ENCODE measurements around the gene EPHB3. TPM values are rescaled to one million over a fixed set of nuclear protein-coding genes. Genes with fewer than 3 reads are reported as not detected.

Gene EPHB3
- polyA plus RNA-seq, 1 of the 3 experiments (the other 2 are of a cell fraction), result 4.2 TPM

DNA sequence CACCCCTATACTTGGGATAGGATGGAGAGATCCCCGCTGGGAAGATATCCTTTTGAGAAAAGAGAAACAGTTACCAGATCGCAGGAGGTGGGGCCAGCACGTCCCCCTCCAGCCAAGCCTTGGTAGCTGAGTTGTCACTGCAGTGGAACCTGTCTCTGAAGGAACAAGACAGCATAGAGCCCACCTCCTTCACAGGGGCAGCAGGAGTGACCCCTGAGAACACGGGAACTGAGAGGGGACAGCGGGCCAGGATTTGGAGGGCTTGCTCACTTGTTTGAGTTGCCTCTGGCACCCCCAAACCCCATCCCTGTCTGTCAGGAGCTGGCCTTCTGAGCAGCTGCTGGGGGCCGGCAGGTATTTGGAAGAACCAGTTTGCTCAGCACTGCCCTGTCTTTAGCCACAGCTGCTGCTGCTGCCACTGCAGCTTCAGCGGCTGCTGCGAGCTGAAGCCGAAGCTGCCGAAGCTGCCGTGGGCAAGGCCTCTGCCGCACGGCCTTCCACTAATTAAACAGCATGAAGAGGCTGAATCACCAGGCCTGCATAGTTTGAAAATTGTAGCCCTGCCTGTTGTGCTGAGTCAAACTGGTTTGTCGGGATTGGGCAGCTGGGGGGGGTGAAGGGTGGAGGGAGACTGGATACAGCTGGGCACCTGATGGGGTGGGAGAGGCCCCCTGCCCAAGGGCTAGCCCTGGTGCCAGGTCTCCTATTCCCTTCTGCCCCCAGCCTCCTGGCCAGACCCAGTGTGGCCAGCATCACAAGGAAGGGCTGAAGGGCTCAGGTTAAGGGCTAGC, 4.0 kb downstream of the EPHB3 start (continued):
- peak; percentile 14; the same call in 1 of the 2 replicates for TF ChIP-seq SMC3 (IDR thresholded peaks at IDR 0.05; ENCODE audit: low read depth, low read length)

DNA sequence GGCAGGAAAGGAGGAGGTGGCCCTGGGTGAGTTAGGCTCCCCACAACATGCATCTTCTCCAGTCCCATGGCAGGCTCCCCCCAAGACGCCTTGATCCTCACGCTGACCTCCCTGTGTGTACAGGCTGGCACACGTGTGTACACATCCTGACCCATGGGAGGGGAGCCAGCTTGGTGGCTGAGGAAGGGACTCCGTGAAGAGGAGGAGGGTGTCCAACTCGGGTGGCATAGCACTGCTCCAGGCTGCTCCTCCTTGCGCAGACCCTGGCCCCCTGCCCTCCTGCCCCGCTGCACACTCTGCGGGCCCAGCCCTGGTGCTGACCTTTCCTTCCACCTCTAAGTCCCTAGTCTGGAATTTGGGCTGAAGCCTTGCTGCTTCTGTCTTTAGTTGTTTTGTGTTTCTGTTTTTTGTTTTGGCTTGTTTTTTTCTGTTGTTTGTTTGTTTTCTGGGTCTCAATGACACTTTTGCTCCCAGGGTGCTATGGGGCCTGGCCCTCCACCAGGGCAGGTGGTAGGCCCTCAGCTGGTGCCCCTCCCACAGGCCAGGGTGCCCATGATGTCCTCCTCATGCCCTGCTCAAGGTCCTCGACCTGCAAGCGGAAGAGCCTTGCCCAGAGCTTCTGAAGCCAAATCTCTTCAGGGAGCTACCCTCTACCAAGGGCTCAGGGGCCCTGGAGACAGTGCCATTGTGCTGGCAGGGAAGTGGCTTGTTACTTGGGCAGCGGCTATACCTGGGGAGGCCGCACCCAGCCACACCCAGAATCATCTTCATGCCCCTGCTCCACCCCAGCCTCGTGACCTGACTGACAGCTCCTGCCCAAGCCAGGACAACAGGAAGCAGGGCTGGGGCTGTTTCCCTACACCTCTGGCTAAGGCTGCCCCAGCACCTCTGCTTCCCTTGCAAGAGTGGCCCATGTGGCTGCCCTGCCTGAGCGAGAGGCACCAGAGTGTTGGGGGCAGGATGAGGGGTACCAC, 5.1 kb downstream of the EPHB3 start:
- 85% methylated on average over 9 of the region's 14 CpGs for WGBS (ENCODE audit: low lambda C conversion rate)
- no peak overlapping the region for H3K4me3 ChIP-seq (ENCODE audit: low read depth in 2 of 2, low read length in 1 of 2)
- CTCF ChIA-PET, result interaction anchor here (0.8 to 4.4 kb wide), 8 partner anchors 139 to 237 kb away, joined by 3 to 26 read pairs (median 5); no protein-coding TSS in a partner anchor
- POLR2A ChIA-PET, result no interaction called here
- H3K9ac ChIP-seq, result no peak overlapping the region; the same call in 1 of the 2 replicates
- H3K79me2 ChIP-seq (ENCODE audit: insufficient read depth), result no peaks in the 10 kb centered on the region; the same call in none of the 2 replicates
- peaks cover 32 to 72% of the 10 kb centered on the region in 2 experiments for H3K4me1 ChIP-seq (ENCODE audit: control insufficient read depth in 1 of 2, insufficient read depth in 2 of 2, low read depth in 1 of 2, low read length in 1 of 2)
- TF ChIP-seq RFX5 (IDR thresholded peaks at IDR 0.05; ENCODE audit: low read length) (no peak), NFIC (IDR thresholded peaks at IDR 0.05; ENCODE audit: borderline replicate concordance) (no peak), FOXJ3 (CRISPR knock-in tag; IDR thresholded peaks at IDR 0.05) (no peak)
- TF ChIP-seq, protein P1, sequence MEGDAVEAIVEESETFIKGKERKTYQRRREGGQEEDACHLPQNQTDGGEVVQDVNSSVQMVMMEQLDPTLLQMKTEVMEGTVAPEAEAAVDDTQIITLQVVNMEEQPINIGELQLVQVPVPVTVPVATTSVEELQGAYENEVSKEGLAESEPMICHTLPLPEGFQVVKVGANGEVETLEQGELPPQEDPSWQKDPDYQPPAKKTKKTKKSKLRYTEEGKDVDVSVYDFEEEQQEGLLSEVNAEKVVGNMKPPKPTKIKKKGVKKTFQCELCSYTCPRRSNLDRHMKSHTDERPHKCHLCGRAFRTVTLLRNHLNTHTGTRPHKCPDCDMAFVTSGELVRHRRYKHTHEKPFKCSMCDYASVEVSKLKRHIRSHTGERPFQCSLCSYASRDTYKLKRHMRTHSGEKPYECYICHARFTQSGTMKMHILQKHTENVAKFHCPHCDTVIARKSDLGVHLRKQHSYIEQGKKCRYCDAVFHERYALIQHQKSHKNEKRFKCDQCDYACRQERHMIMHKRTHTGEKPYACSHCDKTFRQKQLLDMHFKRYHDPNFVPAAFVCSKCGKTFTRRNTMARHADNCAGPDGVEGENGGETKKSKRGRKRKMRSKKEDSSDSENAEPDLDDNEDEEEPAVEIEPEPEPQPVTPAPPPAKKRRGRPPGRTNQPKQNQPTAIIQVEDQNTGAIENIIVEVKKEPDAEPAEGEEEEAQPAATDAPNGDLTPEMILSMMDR (IDR thresholded peaks at IDR 0.05), result no peak
- no peaks in the 10 kb centered on the region for H3K27me3 ChIP-seq (ENCODE audit: insufficient read depth)
- H3K4me2 ChIP-seq, result peak overlapping the region; percentile 73; the same call in 1 of the 2 replicates
- H2AFZ ChIP-seq (ENCODE audit: low read depth), result 0 out of 2 replicates have a peak overlapping the region, but pooled peaks have one; percentile 32
- H4K20me1 ChIP-seq (ENCODE audit: insufficient read depth), result no peaks in the 10 kb centered on the region
- peaks cover 4% of the 10 kb centered on the region for H3F3A ChIP-seq (replicated peaks; ENCODE audit: insufficient read depth)
- H3K9me3 ChIP-seq, result no peaks in the 10 kb centered on the region
- H3K9me2 ChIP-seq, result no peaks in the 10 kb centered on the region
- no peaks in the 10 kb centered on the region for H3K36me3 ChIP-seq (replicated peaks in 1 of 2; ENCODE audit: control insufficient read depth in 1 of 2, insufficient read depth in 2 of 2, low read length in 1 of 2)
- peak overlapping the region; percentile 54 to 86 for H3K27ac ChIP-seq (ENCODE audit: low read depth in 2 of 2, low read length in 1 of 2)
- no peak for DNase-seq

DNA sequence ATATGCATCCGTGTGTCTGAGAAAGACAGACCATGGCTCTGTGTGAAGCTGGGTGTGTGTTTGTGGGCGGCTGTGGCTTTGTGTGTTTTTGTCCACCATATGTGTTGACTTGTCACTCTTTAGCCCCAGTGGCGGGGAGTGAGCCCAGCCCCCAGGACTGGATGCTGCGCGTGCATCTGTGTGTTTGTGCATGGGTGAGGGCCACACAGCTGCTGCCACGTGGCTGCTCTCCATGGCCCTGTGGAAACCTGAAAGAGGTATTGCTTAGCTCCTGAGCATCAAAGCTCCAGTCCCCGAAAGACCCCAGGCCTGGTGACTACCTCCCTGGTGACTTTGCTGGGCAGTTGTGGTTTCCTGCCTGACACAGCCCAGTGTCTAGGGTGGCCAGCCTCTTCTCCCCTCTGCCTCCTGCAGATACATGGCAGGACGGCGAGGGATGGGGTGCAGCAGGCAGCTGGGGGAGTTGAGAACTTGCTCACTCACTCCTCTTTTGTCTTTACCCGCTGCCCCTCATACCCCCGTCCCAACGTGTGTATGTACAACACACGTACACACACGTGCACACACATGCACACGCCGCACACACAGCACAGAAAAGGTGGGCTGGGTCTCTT, 6.5 kb downstream of the EPHB3 start:
- TF ChIP-seq RAD21 (IDR thresholded peaks at IDR 0.05; ENCODE audit: low read length), result no peak
- TF ChIP-seq, protein P1 (IDR thresholded peaks at IDR 0.05), result no peak
- TF ChIP-seq JUND (IDR thresholded peaks at IDR 0.05), result no peak
- no peak for TF ChIP-seq NFIC (IDR thresholded peaks at IDR 0.05; ENCODE audit: borderline replicate concordance)
- CTCF ChIA-PET, result interaction anchor here (1.3 to 4.4 kb wide), 4 partner anchors 157 to 211 kb away, joined by 5 to 26 read pairs (median 9); no protein-coding TSS in a partner anchor
- Histone ChIP-seq H3K4me3 (ENCODE audit: low read depth in 2 of 2, low read length in 1 of 2) (peak overlapping the region in 1 of 2 experiments; percentile 50; a peak in 2 of 4 replicates), H4K20me1 (ENCODE audit: insufficient read depth) (no peaks in the 10 kb centered on the region), H3K27ac (ENCODE audit: low read depth in 2 of 2, low read length in 1 of 2) (peak overlapping the region; percentile 72 to 78; a peak in 3 of 4 replicates), H3K9me3 (no peaks in the 10 kb centered on the region), H3K36me3 (replicated peaks in 1 of 2; ENCODE audit: control insufficient read depth in 1 of 2, insufficient read depth in 2 of 2, low read length in 1 of 2) (peaks cover 0 to 4% of the 10 kb centered on the region in 2 experiments), H2AFZ (ENCODE audit: low read depth) (no peak overlapping the region), H3K4me2 (peak overlapping the region; percentile 89), H3K4me1 (ENCODE audit: control insufficient read depth in 1 of 2, insufficient read depth in 2 of 2, low read depth in 1 of 2, low read length in 1 of 2) (peaks cover 32 to 69% of the 10 kb centered on the region in 2 experiments), H3K9ac (peak overlapping the region; percentile 64; the same call in 1 of the 2 replicates), H3F3A (replicated peaks; ENCODE audit: insufficient read depth) (peaks cover 4% of the 10 kb centered on the region), H3K27me3 (ENCODE audit: insufficient read depth) (no peaks in the 10 kb centered on the region), H3K9me2 (no peaks in the 10 kb centered on the region), H3K79me2 (ENCODE audit: insufficient read depth) (no peaks in the 10 kb centered on the region; the same call in none of the 2 replicates)
- WGBS (ENCODE audit: low lambda C conversion rate), result 74% methylated on average over 12 of the region's 16 CpGs
- POLR2A ChIA-PET, result no interaction called here
- DNase-seq, result no peak

All from SK-N-SH (cell line).